Dermis lymphatic vessel endothelial cell (primary cell): ENCODE results near the gene MILR1. TPM values are rescaled to one million over a fixed set of nuclear protein-coding genes. Genes with fewer than 3 reads are reported as not detected.

Source experiments
- total RNA-seq: library from RNA; depleted of rRNA; stranded (reverse); fragments of >200 nt; gene quantifications from 2 replicates; pipeline ENCODE4 v1.2.1, GENCODE V29; 2014

Gene MILR1, protein sequence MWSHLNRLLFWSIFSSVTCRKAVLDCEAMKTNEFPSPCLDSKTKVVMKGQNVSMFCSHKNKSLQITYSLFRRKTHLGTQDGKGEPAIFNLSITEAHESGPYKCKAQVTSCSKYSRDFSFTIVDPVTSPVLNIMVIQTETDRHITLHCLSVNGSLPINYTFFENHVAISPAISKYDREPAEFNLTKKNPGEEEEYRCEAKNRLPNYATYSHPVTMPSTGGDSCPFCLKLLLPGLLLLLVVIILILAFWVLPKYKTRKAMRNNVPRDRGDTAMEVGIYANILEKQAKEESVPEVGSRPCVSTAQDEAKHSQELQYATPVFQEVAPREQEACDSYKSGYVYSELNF
- total RNA-seq, result 0.52 and 0.76 TPM in 2 replicates

DNA sequence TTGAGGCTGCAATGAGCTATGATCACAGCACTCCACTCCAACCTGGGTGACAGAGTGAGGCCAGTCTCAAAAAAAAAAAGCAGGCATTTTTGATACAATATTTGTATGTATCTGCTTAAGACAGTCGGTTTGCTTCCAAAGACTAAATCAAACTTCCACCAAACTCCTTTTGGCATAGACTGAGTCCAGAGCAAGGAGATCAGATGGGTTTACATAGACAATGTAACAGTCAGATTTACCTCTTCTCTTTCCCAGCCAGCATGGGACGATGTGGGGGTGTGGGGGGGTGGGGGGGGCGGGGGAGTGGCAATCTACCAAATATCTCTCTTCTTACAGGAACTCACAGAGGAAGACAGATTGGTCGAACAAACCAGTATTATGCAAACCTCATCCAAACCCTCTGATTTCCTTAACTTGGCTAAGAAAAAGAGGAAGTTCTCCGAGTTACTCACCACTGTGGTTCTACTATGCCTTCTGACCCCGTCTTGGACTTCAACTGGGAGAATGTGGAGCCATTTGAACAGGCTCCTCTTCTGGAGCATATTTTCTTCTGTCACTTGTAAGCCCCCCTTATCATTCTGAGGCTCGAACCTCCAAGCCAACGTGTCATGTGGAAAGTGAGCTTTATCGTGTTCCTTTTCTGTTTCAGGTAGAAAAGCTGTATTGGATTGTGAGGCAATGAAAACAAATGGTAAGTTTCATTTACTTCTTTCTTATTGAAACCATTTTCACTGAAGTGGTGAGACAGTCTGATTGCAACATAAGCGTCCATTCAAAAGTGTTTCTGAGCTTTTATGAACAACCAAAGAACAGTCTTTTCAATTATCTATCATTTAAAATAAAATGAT lies at the start of gene MILR1:
TSS of gene MILR1 (plus strand) at position 451 of the 848 bp plus-strand sequence. CDS start at position 505, 54 bp downstream.

DNA sequence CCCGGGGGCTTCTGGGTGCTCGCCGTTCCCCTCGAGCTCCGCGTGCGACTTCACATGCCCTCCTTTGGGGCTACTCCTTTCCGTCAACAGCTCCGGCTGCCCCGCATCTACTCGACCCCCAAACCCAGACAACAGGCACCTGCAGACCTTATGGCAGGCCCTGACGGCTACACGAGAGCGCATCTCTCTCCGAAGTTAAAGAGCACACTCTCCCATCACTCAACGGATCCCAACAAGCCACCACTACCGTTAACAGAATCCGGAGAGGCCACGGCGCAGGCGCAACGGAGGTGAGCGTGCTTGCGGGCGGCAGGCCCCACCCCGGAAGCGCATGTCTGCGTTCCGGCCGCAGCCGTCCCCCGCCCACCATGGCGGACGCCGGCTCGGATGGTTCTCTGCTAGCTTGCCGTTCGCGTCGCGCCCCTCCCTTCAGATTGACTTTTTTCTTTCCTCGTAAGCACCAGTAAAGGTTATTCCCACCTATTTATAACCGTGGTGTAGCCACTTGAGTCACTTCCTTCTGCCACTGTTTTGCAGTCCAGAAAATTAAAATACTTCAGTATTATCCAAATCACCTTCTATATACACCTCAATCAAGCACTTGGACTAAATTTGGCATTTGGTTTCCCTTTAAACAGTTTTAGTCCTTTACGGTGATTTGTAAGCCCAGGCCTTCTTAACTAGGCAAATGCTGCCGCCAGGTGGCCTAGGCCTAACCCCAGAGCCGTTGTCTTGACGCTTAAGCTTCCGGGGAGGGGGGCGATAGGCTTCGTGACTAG lies 48.1 kb downstream of the MILR1 start, which contains the start of gene POLG2:
TSS of gene POLG2 (minus strand) at position 269 of the 779 bp plus-strand sequence. CDS start at position 183, 86 bp downstream.

DNA sequence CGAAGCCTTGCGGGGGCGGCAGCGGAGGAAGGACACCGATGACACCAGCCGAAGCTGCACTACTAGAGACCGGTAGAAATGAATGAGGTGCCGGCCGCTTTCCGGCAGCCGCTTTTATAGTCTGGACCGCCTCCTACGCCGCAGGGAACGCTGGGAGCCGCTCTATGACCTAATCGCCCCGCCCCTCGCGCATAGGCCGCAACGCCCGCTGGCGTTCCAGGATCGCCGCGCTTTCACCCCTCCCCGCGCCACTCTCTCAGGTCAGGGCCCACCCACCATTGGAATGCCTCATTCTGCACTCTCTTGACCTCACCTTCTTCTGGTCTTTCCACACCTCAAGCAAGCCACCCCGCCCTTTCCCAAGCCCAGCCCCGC lies 57.3 kb downstream of the MILR1 start, which contains the start of gene DDX5:
TSS of gene DDX5 (minus strand) at position 89 of the 375 bp plus-strand sequence. CDS start 170 bp downstream, outside the sequence.

DNA sequence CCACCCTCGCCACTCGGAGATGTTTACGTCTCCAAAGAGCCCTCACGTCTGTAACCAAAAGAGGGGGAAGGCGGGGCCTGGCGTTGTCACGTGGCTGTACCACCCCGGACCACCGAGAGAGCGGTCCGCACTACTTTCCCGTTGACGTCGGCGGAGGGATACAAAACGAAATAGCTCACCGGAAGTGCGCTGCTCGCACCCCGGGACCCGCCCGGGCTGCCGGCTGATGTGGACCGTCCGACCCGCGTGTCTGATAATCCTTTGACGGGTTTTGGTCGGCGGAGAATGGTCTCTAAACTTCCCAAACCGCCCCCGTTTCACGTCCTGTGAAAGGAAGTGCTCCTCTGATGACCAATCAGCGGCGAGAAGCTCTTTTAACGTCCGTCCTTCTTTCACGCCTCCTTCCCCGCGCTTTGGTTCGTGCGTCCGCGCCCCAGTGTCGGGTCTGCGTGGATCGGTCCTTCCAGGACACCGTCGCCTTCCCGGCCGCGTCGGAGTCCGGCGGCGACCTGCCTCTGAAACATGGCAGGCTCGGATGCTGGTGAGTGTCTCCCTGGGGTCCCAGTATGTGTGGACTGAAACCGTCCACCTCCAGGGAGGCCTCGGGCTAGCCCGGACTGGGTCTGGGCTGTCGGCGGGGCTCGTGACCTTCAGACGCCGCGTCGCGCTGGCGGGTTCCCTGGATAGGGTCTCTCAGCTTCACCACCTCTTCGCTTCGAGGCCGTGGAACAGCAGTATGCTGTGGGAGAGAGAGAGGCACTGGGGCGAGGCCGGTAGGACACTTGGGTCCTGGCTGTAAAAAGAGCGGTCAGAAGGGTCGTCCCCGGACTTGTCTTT lies 57.9 kb downstream of the MILR1 start, which contains the start of gene CEP95:
TSS of gene CEP95 (plus strand) at position 402 of the 837 bp plus-strand sequence. CDS start at position 523, 121 bp downstream.

Other genes with a start within 250 kb of the MILR1 start
- gene TEX2, start 185.9 kb upstream of the MILR1 start, total RNA-seq, result 26.6 and 32.8 TPM in 2 replicates
- gene PECAM1, start 58.3 kb upstream of the MILR1 start, total RNA-seq, result 450 and 574 TPM in 2 replicates
- 6.6 and 7.9 TPM in 2 replicates for gene POLG2, start 47.9 kb downstream of the MILR1 start, total RNA-seq
- gene DDX5, start 57.2 kb downstream of the MILR1 start, total RNA-seq, result 467 and 503 TPM in 2 replicates
- gene CEP95, start 57.9 kb downstream of the MILR1 start, total RNA-seq, result 17.1 and 22.8 TPM in 2 replicates
- gene SMURF2, start 213.2 kb downstream of the MILR1 start, total RNA-seq, result 54.8 and 74.9 TPM in 2 replicates